GM18858 (cell line): ENCODE data around the gene AKIRIN1.
"Not testable (repeated sequence)": the region's sequence is repeated elsewhere in the genome, so short reads cannot be mapped to it uniquely, and the experiment has no call there.

ENCODE experiments used
- ATAC-seq: cut with Tn5 transposase; IDR thresholded peaks from one replicate; pipeline ENCODE4 v1.9.1; 2021; ENCODE audit not compliant: unreplicated experiment

Gene AKIRIN1

GRCh38 chr1:39036678-39037077 lies 45.6 kb downstream of the AKIRIN1 start:
- ATAC-seq: no peak

- ATAC-seq: no peak
These were observed 52.4 kb downstream of the AKIRIN1 start for GRCh38 chr1:39043513-39043912.

- ATAC-seq: no peak
These were observed 53.7 kb downstream of the AKIRIN1 start for GRCh38 chr1:39044762-39045161.

- ATAC-seq: no peak
These were observed 54.2 kb downstream of the AKIRIN1 start for GRCh38 chr1:39045231-39045630.

GRCh38 chr1:39046613-39047210 lies 55.6 kb downstream of the AKIRIN1 start:
- no peak for ATAC-seq

GRCh38 chr1:39047374-39048229 lies 56.5 kb downstream of the AKIRIN1 start:
- no peak for ATAC-seq

- ATAC-seq: no peak
These were observed 57.8 kb downstream of the AKIRIN1 start for GRCh38 chr1:39048745-39049370.

- no peak for ATAC-seq
These were observed 58.9 kb downstream of the AKIRIN1 start for GRCh38 chr1:39050001-39050400.

- not testable (repeated sequence) for ATAC-seq
These were observed 60.2 kb downstream of the AKIRIN1 start for GRCh38 chr1:39051193-39051850.

- ATAC-seq: no peak
These were observed 60.9 kb downstream of the AKIRIN1 start for GRCh38 chr1:39051956-39052355.

- not testable (repeated sequence) for ATAC-seq
These were observed 64.2 kb downstream of the AKIRIN1 start for GRCh38 chr1:39055213-39055710.
